Measurements from ENCODE around the gene IGHMBP2.
"Not testable (repeated sequence)": the region's sequence is repeated elsewhere in the genome, so short reads cannot be mapped to it uniquely, and the experiment has no call there.

IGHMBP2 gene

DNA sequence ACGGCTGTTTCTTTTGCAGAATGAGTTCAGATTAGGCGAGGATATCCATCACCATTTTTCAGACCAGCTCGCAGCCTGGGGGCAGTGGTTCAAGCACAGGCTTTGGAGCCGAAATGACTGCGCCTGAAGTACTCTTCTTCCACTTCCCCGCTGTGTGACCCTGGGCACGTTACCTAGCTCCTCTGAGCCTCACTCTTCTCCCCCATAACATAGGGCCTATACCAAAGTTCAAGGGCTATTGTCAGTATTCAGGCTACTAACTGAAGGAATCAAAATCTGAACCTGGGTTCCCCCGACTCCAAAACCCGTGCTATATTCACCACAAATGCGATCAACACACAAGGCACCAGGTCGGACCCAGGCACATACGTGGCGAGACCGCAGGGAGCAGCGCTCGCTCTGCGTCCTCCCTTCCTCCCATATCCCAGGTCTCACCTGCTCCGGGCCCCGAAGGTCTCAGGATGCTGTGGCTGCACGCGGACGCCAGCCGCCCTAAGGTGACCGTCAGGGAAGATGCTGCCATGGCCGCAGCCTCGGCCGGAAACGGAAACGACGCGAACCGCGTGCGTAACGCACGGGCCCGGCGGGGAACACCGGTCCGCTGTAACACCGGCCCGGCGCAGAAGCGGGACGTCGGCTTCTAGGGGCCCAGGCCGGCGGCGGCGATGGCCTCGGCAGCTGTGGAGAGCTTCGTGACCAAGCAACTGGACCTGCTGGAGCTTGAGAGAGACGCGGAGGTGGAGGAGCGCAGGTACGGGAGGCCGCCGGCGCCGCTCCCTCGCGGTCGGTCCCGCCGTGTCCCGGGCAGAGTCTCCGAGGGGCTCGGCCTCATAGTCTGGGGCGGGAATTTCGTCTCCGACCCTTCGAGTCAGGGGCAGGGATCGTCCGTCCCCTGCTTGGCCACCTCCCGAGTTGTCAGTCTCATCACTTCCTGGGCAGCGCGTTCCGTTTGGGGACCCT, at the start of gene IGHMBP2, which contains the start of gene MRPL21:
TSS of gene IGHMBP2 (plus strand) at position 604 of the 960 bp plus-strand sequence. CDS start at position 666, 62 bp downstream.
TSS of gene MRPL21 (minus strand) at position 545 of the 960 bp plus-strand sequence. CDS start at position 523, 22 bp downstream.
- DNase-seq (ENCODE audit: low spot score) = peak; percentile 76

- no peak for DNase-seq (ENCODE audit: low spot score)
Observed at GRCh38 chr11:68854273-68854958, 49.3 kb upstream of the IGHMBP2 start.

DNA sequence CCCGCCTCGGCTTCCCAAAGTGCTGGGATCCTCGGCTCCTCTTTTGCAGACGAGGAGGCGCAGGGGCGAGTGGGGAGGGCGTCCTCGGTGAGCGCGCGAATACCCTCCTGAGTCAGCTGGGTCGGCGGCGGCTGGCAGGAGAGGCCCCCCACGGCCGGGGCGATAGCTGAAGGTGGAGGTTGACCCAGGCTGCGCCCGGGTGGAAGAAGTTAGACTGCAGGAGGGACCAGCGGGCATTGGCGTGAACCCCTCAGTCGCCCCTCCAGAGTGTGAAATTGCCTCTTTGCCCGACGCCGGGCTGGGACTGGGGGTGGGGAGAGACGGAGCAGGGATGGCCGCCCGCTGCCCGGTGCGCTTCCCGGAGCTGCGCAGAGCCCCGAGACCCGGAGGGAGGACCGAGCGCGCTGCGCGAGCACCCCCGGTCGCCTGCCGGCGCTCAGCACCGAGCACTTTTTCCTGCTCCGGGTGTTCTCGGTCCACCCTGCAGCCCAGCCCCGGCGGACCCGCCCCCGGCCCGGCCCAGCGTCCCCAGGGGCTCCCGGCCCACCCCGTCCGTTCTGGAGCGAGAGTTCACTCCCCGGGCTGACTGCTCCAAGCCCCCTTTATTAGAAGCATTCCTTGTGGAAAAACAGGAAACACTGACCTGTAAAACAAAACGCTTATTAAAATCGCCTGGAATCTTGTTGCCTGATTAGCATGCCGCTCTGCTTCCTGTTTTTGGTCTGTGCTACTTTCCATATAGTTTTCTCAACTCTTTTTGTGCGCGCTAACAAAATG, 48.3 kb upstream of the IGHMBP2 start:
- no peak for DNase-seq (ENCODE audit: low spot score)

- DNase-seq (ENCODE audit: low spot score) = not testable (repeated sequence)
Observed at GRCh38 chr11:68856425-68857030, 47.2 kb upstream of the IGHMBP2 start.

- DNase-seq (ENCODE audit: low spot score) = no peak
Observed at GRCh38 chr11:68857037-68857586, 46.6 kb upstream of the IGHMBP2 start.

GRCh38 chr11:68859123-68859522, 44.6 kb upstream of the IGHMBP2 start:
- DNase-seq (ENCODE audit: low spot score) = no peak

GRCh38 chr11:68862421-68862820, 41.3 kb upstream of the IGHMBP2 start:
- DNase-seq (ENCODE audit: low spot score) = no peak

DNA sequence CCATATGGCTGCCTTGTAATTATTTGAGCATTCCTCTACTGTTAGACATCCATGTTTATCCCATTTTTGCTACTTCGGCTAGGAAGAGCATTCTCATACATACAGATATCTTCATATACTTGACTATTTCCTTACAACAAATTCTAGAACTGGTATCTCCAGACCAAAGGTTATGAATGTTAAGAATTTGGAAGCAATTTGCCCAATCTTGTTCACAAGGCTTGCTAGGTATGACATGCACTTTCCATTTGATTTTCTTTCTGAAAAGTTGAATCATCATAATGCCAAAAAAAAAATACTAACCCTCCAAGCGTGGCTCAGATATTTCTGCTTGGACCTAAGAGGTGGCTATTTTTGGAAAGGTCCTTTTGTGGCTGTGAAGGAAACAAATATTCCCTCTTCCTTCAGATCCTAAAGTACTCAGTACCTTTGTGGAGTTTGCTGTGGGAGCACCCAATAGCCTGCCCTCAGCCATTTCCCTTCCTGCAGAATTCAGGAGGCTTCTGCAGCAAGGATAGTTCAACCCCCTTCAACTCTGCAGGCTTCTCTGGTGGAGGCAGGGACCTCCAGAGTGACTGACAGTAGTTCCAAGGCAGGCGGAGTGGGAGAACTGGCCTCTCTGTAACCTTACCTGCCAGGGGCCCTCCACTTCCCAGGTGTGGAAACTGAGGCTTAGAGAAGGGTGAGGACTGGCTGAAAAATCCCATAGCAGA, 40.0 kb upstream of the IGHMBP2 start:
- no peak for DNase-seq (ENCODE audit: low spot score)

- no peak for DNase-seq (ENCODE audit: low spot score)
Observed at GRCh38 chr11:68865241-68865640, 38.5 kb upstream of the IGHMBP2 start.

DNA sequence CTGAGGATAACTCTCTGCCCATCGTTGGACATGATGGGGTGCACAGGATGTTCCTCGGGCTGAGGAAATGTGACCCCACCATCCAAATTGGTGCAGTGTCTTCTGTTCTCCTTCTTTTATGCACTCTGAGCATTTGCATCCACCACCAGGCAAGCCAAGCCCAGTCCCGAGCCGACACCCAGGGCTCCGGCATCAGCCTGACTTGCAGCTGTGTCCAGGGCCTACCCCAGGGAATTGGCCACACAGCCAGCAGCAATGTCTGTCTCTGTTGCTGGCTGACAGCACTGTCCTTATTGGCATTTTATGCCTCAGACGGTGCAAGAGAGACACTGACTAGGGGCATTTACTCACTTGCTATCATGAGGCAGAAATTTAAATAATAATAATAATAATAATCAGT, 36.6 kb upstream of the IGHMBP2 start:
- no peak for DNase-seq (ENCODE audit: low spot score)

- DNase-seq (ENCODE audit: low spot score) = no peak
Observed at GRCh38 chr11:68868221-68868835, 35.4 kb upstream of the IGHMBP2 start.

DNA sequence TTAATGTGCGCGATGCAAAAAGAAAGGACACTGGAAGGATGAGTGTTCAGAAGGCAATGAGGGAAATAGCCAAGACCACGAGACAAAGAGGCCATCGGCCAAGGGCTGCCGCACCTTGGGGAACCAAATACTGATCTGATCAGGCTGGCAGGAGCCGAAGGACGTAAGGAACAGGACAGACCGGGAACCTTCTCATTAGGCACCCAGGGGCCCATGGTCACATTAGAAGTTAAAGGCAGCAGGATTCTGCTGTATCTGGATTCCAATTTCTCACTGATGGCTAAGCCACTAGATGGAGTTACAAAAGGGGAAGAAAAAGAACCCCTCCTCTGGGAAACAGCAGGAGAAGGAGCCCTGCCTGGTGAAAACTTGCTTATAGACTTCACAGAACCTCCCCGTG, 33.2 kb upstream of the IGHMBP2 start:
- no peak for DNase-seq (ENCODE audit: low spot score)

DNA sequence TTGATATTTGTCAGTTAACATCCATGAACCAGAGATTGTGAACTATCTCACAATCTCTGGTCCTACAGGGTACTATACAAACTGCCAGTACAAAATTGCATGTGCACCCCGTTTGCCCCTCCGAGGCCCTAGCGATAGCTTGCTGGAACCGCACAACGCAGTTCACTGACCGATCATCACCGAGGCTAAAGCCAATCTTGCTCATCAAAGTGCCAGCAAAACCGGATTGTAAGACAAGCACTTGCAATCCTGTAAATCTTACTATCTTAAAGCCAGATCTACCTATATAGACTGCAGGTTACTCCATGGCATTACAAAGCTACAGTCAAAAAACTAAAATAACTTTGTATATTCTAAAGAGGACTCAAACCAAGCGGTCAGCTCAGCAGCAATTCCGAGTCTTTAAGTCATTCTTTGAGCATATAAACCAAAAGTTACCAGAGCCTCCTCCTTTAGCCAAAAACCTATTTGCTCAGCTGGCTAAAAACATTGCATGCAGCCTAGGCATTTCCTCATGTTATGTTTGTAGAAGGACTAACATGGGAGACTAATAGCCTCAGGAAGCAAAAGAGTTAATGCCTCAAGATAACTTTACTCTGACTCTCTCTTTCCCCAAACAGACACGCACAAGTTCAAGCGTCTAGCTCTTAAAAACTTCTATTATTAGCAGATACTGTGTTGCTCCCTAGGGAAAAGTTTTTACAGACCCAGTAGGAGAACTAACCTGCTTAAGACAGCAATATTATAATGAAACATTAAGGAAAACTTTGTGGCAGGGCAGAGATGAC, 31.3 kb upstream of the IGHMBP2 start:
- no peak for DNase-seq (ENCODE audit: low spot score)

- DNase-seq (ENCODE audit: low spot score) = no peak
Observed at GRCh38 chr11:68878022-68878421, 25.7 kb upstream of the IGHMBP2 start.

DNA sequence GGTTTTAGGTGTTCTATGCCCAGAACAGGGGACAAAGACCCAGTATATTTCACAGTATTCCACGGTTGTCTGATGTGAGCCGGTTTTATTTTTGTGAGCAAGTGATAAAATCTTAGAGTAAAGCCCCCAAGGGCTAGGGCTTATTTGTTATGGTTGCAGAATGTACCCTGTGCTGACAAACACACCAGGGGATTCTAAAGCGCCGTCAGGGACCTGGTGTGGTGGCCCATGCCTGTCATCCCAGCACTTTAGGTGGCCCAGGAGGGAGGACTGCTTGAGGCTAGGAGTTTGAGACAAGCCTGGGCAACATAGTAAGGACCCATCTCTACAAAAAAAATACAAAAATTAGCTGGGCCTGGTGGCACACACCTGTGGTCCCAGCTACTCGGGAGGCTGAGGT, 22.8 kb upstream of the IGHMBP2 start:
- DNase-seq (ENCODE audit: low spot score) = no peak

GRCh38 chr11:68881320-68881719, 22.4 kb upstream of the IGHMBP2 start:
- DNase-seq (ENCODE audit: low spot score) = no peak

- no peak for DNase-seq (ENCODE audit: low spot score)
Observed at GRCh38 chr11:68882391-68882790, 21.3 kb upstream of the IGHMBP2 start.

- not testable (repeated sequence) for DNase-seq (ENCODE audit: low spot score)
Observed at GRCh38 chr11:68884827-68885226, 18.9 kb upstream of the IGHMBP2 start.

DNA sequence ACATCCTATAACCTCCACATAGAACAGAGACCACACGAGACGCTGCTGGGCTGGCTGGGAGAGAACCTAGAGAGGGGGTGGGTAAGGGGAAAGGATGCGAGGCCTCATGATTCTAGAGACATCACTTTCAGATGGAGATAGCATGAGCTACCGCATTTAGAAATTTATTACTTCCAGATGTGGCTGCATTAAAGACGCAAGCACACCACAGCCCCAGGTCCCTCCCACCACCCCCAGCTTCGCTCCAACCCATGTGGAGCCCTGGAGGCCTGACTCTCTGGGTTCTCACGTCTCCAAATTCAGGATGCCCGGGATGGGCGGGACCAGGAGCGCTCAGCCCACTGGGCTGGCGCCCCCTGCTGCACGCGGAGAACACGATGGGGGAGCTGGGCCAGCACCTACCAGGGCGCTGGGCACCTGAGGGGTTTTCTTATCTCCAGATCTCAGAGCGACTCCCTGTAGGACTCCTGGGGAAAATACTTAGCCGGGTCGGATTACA, 13.7 kb upstream of the IGHMBP2 start:
- no peak for DNase-seq (ENCODE audit: low spot score)

Data from CD4-positive, alpha-beta T cell treated with Interleukin-6 at 100 ng/mL for 8 hours (primary cell).